ENCODE measurements around the gene SULT1A1. TPM values are rescaled to one million over a fixed set of nuclear protein-coding genes. Genes with fewer than 3 reads are reported as not detected.

Gene SULT1A1
- total and polyA plus RNA-seq, 2 of the 13 experiments (the other 11 are each of a cell fraction or from before 2014, with no cell fraction given): 114 to 147 TPM

DNA sequence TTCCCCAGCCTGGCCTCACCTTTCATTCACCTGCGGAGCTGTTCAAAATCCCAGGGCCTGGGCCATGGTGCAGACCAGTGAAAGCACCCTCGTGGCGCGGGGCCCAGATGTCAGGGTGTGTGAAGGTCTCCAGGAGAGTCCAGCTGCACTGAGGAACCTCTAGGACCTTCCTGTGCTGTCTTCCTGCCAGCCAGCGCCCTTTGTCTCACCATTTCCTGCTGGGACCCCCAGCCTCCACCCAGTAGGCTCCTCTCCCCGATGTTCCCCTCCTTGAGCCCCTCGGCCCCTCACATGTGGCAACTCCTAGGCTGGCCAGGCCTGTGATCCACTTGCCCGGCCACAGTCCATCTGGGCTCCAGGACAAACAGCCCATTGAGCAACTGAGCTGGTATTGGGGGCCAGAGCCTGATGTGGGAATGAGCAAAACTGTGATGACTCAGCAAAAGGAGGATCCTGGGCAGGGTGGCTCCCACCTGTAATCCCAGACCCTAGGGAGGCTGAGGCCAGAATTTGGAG lies 13.7 kb downstream of the SULT1A1 start (continued):
- no peak for TF ChIP-seq ZBTB20 (CRISPR knock-in tag; IDR thresholded peaks at IDR 0.05; ENCODE audit: borderline replicate concordance, low read depth)
- no peak for TF ChIP-seq AHR (CRISPR knock-in tag; IDR thresholded peaks at IDR 0.05)
- no peak for TF ChIP-seq ZNF263 (CRISPR knock-in tag; IDR thresholded peaks at IDR 0.05)
- TF ChIP-seq PHF8 (CRISPR knock-in tag; IDR thresholded peaks at IDR 0.05): 0 out of 2 replicates have a peak, but pooled peaks have one; percentile 12
- no peak for TF ChIP-seq GPN1 (CRISPR knock-in tag; IDR thresholded peaks at IDR 0.05; ENCODE audit: borderline replicate concordance)
- TF ChIP-seq AGO2 (optimal IDR thresholded peaks at IDR 0.05; ENCODE audit: low read depth, low read length): no peak
- peak; percentile 59; the same call in 1 of the 2 replicates for TF ChIP-seq HIVEP1 (CRISPR knock-in tag; IDR thresholded peaks at IDR 0.05)
- no peak for TF ChIP-seq RBM39 (IDR thresholded peaks at IDR 0.05; ENCODE audit: low read depth, low read length, poor library complexity, severe bottlenecking)
- no peak for TF ChIP-seq ZNF180 (CRISPR knock-in tag; IDR thresholded peaks at IDR 0.05; ENCODE audit: borderline replicate concordance, low read depth)
- TF ChIP-seq, protein P1, sequence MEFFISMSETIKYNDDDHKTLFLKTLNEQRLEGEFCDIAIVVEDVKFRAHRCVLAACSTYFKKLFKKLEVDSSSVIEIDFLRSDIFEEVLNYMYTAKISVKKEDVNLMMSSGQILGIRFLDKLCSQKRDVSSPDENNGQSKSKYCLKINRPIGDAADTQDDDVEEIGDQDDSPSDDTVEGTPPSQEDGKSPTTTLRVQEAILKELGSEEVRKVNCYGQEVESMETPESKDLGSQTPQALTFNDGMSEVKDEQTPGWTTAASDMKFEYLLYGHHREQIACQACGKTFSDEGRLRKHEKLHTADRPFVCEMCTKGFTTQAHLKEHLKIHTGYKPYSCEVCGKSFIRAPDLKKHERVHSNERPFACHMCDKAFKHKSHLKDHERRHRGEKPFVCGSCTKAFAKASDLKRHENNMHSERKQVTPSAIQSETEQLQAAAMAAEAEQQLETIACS (CRISPR knock-in tag; IDR thresholded peaks at IDR 0.05): no peak
- TF ChIP-seq ZNF230 (CRISPR knock-in tag; IDR thresholded peaks at IDR 0.05): no peak
- peak; percentile 69; the same call in 1 of the 2 replicates for TF ChIP-seq MYC (CRISPR knock-in tag; IDR thresholded peaks at IDR 0.05; ENCODE audit: borderline replicate concordance)
- TF ChIP-seq ZNF747 (CRISPR knock-in tag; IDR thresholded peaks at IDR 0.05; ENCODE audit: borderline replicate concordance): no peak
- TF ChIP-seq NCOA5 (CRISPR knock-in tag; IDR thresholded peaks at IDR 0.05): no peak
- no peak for TF ChIP-seq ZNF354B (CRISPR knock-in tag; IDR thresholded peaks at IDR 0.05)
- peak; percentile 45 to 52; a peak in 2 of 4 replicates for TF ChIP-seq EP300 (IDR thresholded peaks at IDR 0.05; ENCODE audit: low read depth in 2 of 2, low read length in 2 of 2)
- no peak for TF ChIP-seq EP300 (CRISPR knock-in tag; IDR thresholded peaks at IDR 0.05; ENCODE audit: borderline replicate concordance)
- TF ChIP-seq, protein P2, sequence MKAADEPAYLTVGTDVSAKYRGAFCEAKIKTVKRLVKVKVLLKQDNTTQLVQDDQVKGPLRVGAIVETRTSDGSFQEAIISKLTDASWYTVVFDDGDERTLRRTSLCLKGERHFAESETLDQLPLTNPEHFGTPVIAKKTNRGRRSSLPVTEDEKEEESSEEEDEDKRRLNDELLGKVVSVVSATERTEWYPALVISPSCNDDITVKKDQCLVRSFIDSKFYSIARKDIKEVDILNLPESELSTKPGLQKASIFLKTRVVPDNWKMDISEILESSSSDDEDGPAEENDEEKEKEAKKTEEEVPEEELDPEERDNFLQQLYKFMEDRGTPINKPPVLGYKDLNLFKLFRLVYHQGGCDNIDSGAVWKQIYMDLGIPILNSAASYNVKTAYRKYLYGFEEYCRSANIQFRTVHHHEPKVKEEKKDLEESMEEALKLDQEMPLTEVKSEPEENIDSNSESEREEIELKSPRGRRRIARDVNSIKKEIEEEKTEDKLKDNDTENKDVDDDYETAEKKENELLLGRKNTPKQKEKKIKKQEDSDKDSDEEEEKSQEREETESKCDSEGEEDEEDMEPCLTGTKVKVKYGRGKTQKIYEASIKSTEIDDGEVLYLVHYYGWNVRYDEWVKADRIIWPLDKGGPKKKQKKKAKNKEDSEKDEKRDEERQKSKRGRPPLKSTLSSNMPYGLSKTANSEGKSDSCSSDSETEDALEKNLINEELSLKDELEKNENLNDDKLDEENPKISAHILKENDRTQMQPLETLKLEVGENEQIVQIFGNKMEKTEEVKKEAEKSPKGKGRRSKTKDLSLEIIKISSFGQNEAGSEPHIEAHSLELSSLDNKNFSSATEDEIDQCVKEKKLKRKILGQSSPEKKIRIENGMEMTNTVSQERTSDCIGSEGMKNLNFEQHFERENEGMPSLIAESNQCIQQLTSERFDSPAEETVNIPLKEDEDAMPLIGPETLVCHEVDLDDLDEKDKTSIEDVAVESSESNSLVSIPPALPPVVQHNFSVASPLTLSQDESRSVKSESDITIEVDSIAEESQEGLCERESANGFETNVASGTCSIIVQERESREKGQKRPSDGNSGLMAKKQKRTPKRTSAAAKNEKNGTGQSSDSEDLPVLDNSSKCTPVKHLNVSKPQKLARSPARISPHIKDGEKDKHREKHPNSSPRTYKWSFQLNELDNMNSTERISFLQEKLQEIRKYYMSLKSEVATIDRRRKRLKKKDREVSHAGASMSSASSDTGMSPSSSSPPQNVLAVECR (CRISPR knock-in tag; IDR thresholded peaks at IDR 0.05; ENCODE audit: borderline replicate concordance): peak; percentile 63
- TF ChIP-seq ZNF326 (CRISPR knock-in tag; IDR thresholded peaks at IDR 0.05; ENCODE audit: borderline replicate concordance): no peak
- TF ChIP-seq ZNF7 (CRISPR knock-in tag; IDR thresholded peaks at IDR 0.05): no peak
- TF ChIP-seq PITX1 (CRISPR knock-in tag; IDR thresholded peaks at IDR 0.05): 0 out of 2 replicates have a peak, but pooled peaks have one; percentile 50
- TF ChIP-seq ZNF598 (CRISPR knock-in tag; IDR thresholded peaks at IDR 0.05; ENCODE audit: borderline replicate concordance): no peak
- no peak for TF ChIP-seq POGZ (CRISPR knock-in tag; IDR thresholded peaks at IDR 0.05)
- TF ChIP-seq CENPT (CRISPR knock-in tag; IDR thresholded peaks at IDR 0.05; ENCODE audit: low read depth): 0 out of 2 replicates have a peak, but pooled peaks have one; percentile 20
- TF ChIP-seq ZNF264 (CRISPR knock-in tag; IDR thresholded peaks at IDR 0.05): 0 out of 2 replicates have a peak, but pooled peaks have one; percentile 25
- no peak for TF ChIP-seq MED13 (CRISPR knock-in tag; IDR thresholded peaks at IDR 0.05)
- peak; percentile 93; the same call in 1 of the 2 replicates for TF ChIP-seq NFE2L1 (CRISPR knock-in tag; IDR thresholded peaks at IDR 0.05; ENCODE audit: borderline replicate concordance)
- no peak for TF ChIP-seq SOX5 (CRISPR knock-in tag; IDR thresholded peaks at IDR 0.05; ENCODE audit: borderline replicate concordance)
